Vagina (tissue), 2 donors: ENCODE results near the gene DHCR7.

Source experiments
- CTCF ChIP-seq, 3 experiments: fragments of 450-650 bp in 2 of 3; fragments of 200-600 bp in 1 of 3; sonication (generic) in 1 of 3; IDR thresholded peaks; one replicate each; pipeline ENCODE4 v1.5.1; 2017 to 2019; ENCODE audit warnings: antibody characterized with exemption in 3 of 3, mild to moderate bottlenecking in 2 of 3, moderate library complexity in 2 of 3
- POLR2A ChIP-seq, 2 donors: fragments of 450-650 bp; IDR thresholded peaks; one replicate each; pipeline ENCODE4 v1.6.1; 2017; ENCODE audit warnings: antibody characterized with exemption in 2 of 2, mild to moderate bottlenecking in 2 of 2, moderate library complexity in 2 of 2
- POLR2AphosphoS5 ChIP-seq, 2 donors: sonication (generic); formaldehyde crosslinking; IDR thresholded peaks; one replicate each; pipeline ENCODE4 v1.9.0; 2017; ENCODE audit warnings: antibody characterized with exemption in 2 of 2, mild to moderate bottlenecking in 2 of 2, low read depth in 1 of 2; ENCODE audit not compliant: insufficient read depth in 1 of 2

- TF ChIP-seq CTCF (IDR thresholded peaks at IDR 0.05) (no peak), POLR2A (IDR thresholded peaks at IDR 0.05) (no peak), POLR2AphosphoS5 (IDR thresholded peaks at IDR 0.05; ENCODE audit: insufficient read depth in 1 of 2, low read depth in 1 of 2) (no peak)
These were observed 50.2 kb downstream of the DHCR7 start for GRCh38 chr11:71397961-71398360.
